Stomach (tissue), 9 donors: ENCODE measurements around the gene KRT6C. TPM values are rescaled to one million over a fixed set of nuclear protein-coding genes. Genes with fewer than 3 reads are reported as not detected.
"Not testable (repeated sequence)": the region's sequence is repeated elsewhere in the genome, so short reads cannot be mapped to it uniquely, and the experiment has no call there.

ENCODE experiments used
- DNase-seq, 2 donors: peaks; one replicate each; pipeline versions ENCODE4 v3.0.0 to v3.0.0-alpha.2; 2013 to 2019
- H3K27ac ChIP-seq, 5 donors: fragments of 200-600 bp in 4 of 5; sonication (generic) in 4 of 5; one replicate each; pipeline ENCODE4 v1.5.1; 2013 to 2019; ENCODE audit warnings: mild to moderate bottlenecking in 1 of 5, moderate library complexity in 1 of 5
- H3K27me3 ChIP-seq, 3 donors: fragments of 200-600 bp; sonication (generic); one replicate each; pipeline ENCODE4 v1.5.1; 2017 to 2019; ENCODE audit warnings: mixed run types in 1 of 3
- H3K36me3 ChIP-seq, 4 donors: fragments of 200-600 bp; sonication (generic); 1 replicate in 3 of 4; 2 replicates in 1 of 4; pipeline ENCODE4 v1.5.1; 2016 to 2019
- H3K4me1 ChIP-seq, 4 donors: fragments of 200-600 bp; sonication (generic); one replicate each; pipeline ENCODE4 v1.5.1; 2016 to 2019
- H3K4me3 ChIP-seq, 4 donors: fragments of 200-600 bp; sonication (generic) in 3 of 4; one replicate each; pipeline ENCODE4 v1.5.1; 2016 to 2019; ENCODE audit warnings: mild to moderate bottlenecking in 1 of 4
- H3K9me3 ChIP-seq, 4 donors: fragments of 200-600 bp; sonication (generic); one replicate each; pipeline ENCODE4 v1.5.1; 2016 to 2019
- EP300 ChIP-seq: sonication (generic); formaldehyde crosslinking; IDR thresholded peaks from one replicate; pipeline ENCODE4 v1.6.1; 2017; ENCODE audit warnings: antibody characterized with exemption
- POLR2A ChIP-seq, 4 donors: fragments of 450-650 bp; IDR thresholded peaks; one replicate each; pipeline ENCODE4 v1.6.1; 2016; ENCODE audit warnings: antibody characterized with exemption in 4 of 4, control low read depth in 2 of 4, mild to moderate bottlenecking in 1 of 4, moderate library complexity in 1 of 4
- POLR2AphosphoS5 ChIP-seq, 3 donors: sonication (generic); formaldehyde crosslinking; IDR thresholded peaks; one replicate each; pipeline ENCODE4 v1.6.1; 2016; ENCODE audit warnings: antibody characterized with exemption in 3 of 3
- WGBS, 5 donors: extraction: QIAGEN DNeasy Blood & Tissue Kit in 3 of 5; methylation state at CpG; one replicate each; pipeline versions ENCODE4 v1.1.5 to v1.1.7; 2013 to 2018; 5-methylcytosine and 5-hydroxymethylcytosine counted together
- intact Hi-C: fragments of 100-400 bp; cut with DNase I; formaldehyde crosslinking; loops from one replicate; pipeline ENCODE4 v1.15.1; 2023; ENCODE audit warnings: low total_unique reads
- polyA plus RNA-seq, 3 donors: library from polyadenylated mRNA; stranded (reverse); fragments of 200-250 nt; gene quantifications; one replicate each; pipeline ENCODE4 v1.2.3, GENCODE V29; 2013
- total RNA-seq, 5 donors: library from RNA; depleted of rRNA; stranded (reverse); fragments of >200 nt; gene quantifications; one replicate each; pipeline versions ENCODE4 v1.1.0 to v1.2.3, GENCODE V29; 2014 to 2016
- TF ChIP-seq, protein P1 (sequence below), 7 experiments: fragments of 450-650 bp in 4 of 7; fragments of 200-600 bp in 3 of 7; sonication (generic) in 3 of 7; IDR thresholded peaks; one replicate each; pipeline ENCODE4 v1.5.1; 2016 to 2019; ENCODE audit warnings: antibody characterized with exemption in 7 of 7, control low read depth in 2 of 7, mild to moderate bottlenecking in 1 of 7
- donor health status: healthy with polysubstance abuse.
- donor health status: Bipolar disorder and iron deficiency.
- donor health status: healthy.

KRT6C gene
- total and polyA plus RNA-seq, 8 donors = 0.31 to 12.4 (median 0.43) TPM; not detected in 5

DNA sequence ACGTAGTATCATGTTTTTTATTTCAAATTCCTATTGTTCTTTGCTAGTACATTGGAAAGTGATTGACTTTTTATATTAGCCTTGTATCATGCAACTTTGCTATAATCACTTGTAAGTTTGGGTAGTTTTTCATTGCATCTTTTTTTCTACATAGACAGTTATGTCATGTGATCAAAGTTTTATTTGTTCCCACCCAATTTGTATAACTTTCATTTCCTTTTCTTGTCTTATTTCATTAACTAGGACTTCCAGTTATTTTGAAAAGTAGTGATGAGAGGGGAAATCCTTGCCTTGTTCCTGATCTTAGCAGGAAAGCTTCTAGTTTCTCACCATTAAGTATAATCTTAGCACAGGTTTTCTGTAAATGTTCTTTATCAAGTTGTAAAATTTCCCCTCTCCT is 29.3 kb upstream of the KRT6C start:
- intact Hi-C loops = no loop called here
- Histone ChIP-seq H3K36me3 (no peaks in the 10 kb centered on the region), H3K27me3 (peaks cover 0 to under 1% (median 0%) of the 10 kb centered on the region in 3 donors), H3K9me3 (no peaks in the 10 kb centered on the region), H3K4me3 (no peak overlapping the region), H3K27ac (no peak overlapping the region), H3K4me1 (peaks cover 0 to 3% (median 0%) of the 10 kb centered on the region in 4 donors)
- no peak for DNase-seq
- 81 to 88% (median 86%) methylated on average over 1 of the region's 1 CpG for WGBS, 5 donors
- TF ChIP-seq POLR2A (IDR thresholded peaks at IDR 0.05) = no peak
- no peak for TF ChIP-seq POLR2AphosphoS5 (IDR thresholded peaks at IDR 0.05)
- TF ChIP-seq, protein P1, sequence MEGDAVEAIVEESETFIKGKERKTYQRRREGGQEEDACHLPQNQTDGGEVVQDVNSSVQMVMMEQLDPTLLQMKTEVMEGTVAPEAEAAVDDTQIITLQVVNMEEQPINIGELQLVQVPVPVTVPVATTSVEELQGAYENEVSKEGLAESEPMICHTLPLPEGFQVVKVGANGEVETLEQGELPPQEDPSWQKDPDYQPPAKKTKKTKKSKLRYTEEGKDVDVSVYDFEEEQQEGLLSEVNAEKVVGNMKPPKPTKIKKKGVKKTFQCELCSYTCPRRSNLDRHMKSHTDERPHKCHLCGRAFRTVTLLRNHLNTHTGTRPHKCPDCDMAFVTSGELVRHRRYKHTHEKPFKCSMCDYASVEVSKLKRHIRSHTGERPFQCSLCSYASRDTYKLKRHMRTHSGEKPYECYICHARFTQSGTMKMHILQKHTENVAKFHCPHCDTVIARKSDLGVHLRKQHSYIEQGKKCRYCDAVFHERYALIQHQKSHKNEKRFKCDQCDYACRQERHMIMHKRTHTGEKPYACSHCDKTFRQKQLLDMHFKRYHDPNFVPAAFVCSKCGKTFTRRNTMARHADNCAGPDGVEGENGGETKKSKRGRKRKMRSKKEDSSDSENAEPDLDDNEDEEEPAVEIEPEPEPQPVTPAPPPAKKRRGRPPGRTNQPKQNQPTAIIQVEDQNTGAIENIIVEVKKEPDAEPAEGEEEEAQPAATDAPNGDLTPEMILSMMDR (IDR thresholded peaks at IDR 0.05) = no peak
- TF ChIP-seq EP300 = no peak

DNA sequence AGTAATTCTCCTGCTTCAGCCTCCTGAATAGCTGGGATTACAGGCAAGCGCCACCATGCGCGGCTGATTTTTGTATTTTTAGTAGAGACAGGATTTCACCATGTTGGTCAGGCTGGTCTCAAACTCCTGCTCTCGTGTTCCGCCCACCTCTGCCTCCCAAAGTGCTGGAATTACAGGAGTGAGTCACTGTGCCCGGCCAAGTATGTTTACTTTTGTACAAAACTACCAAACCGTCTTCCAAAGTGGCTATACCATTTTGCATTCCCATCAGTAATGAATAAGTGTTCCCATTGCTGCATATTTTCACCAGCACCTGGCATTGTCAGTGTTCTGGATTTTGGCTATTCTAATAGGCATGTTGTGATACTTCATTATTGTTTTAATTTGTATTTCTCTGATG is 27.9 kb upstream of the KRT6C start:
- Histone ChIP-seq H3K36me3 (no peaks in the 10 kb centered on the region), H3K9me3 (no peaks in the 10 kb centered on the region), H3K4me3 (no peak overlapping the region), H3K27ac (no peak overlapping the region), H3K4me1 (no peaks in the 10 kb centered on the region), H3K27me3 (no peaks in the 10 kb centered on the region)
- no peak for TF ChIP-seq POLR2A (IDR thresholded peaks at IDR 0.05)
- TF ChIP-seq EP300 = no peak
- TF ChIP-seq, protein P1 (IDR thresholded peaks at IDR 0.05) = no peak
- TF ChIP-seq POLR2AphosphoS5 (IDR thresholded peaks at IDR 0.05) = no peak
- intact Hi-C loops = no loop called here
- 71 to 80% (median 72%) methylated on average over 7 of the region's 7 CpGs for WGBS, 5 donors
- no peak for DNase-seq

DNA sequence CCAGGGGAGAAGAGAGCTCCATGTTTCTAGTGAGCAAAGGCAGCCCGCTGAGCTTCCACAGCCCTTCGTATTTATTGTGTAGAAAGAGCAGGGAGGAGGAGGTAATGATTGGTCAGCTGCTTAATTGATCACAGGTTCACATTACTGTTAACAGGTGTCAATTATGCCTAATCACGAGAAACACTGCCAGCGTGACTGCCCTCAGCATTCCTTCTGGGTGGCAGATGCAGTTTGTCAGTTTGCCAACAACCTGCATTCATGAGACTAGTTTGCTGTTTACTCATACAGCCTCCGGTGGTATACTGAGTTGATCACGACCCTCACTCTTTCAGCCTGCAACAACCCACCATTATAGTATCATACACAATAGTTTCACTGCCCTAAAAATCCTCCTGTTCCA is 27.0 kb upstream of the KRT6C start:
- H3K4me1 ChIP-seq, H3K27me3 ChIP-seq, H3K27ac ChIP-seq, intact Hi-C loops, DNase-seq, H3K9me3 ChIP-seq, H3K36me3 ChIP-seq, H3K4me3 ChIP-seq: not testable (repeated sequence)
- WGBS, 5 donors = 66 to 77% (median 75%) methylated on average over 6 of the region's 6 CpGs

DNA sequence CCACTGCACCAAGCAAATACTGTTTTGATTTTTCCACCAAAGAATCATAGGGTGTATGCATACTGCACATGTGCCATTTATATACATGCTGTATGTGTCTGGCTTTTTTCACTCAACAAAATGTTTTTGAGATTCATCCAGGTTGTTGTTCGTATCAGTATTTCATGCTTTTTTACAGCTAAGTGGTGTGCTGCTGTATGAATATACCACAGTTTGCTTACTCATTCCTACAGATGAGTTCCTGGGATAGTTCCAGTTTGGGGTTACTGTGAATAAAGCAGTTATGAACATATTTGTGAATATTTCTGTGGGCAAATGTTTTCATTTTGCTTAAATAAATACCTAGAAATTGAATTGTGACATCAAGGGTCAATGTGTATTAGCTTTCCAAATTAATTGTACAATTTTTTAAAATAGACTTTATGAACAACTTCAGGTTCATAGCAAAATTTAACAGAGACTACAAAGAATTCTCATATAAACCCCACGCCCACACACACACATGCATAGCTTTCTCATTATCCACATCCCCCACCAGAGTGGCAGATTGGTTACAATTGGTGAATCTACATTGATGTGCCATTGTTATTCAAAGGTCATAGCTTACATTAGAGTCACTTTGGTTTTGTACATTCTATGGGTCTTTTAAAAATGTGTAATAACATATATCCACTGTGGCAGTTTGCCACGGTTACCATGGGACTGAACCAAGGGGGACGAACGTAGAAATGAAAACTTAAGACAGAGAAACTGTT is 26.4 kb upstream of the KRT6C start:
- 79 to 89% (median 81%) methylated on average over 5 of the region's 5 CpGs for WGBS, 5 donors
- no peak for TF ChIP-seq EP300
- DNase-seq = no peak
- no peaks in the 10 kb centered on the region for H3K9me3 ChIP-seq
- H3K4me1 ChIP-seq = peaks cover 0 to 5% (median 0%) of the 10 kb centered on the region in 4 donors
- no peak overlapping the region for H3K4me3 ChIP-seq
- H3K36me3 ChIP-seq = no peaks in the 10 kb centered on the region
- no peak overlapping the region for H3K27ac ChIP-seq
- intact Hi-C loops = no loop called here
- H3K27me3 ChIP-seq = no peaks in the 10 kb centered on the region

DNA sequence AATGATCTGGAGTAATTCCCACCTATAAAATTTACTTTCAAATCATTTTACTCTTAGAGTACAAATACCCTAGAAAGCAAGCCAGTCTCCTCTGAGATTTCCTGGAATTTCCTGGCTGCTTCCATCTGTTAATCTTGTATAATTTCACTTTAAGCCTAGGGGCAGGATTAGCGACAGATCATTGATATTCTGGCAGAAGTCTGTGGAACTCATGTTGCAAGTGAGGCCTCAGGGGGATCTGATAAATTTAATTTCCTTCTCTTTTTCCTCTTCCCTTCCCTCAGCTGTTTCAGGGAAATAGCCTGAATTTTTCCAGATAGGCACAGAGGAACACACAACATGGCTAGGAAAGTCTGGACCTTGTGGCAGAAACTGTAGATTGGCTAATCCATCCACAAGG is 25.3 kb upstream of the KRT6C start:
- intact Hi-C loops = no loop called here
- H3K27me3 ChIP-seq = no peaks in the 10 kb centered on the region
- DNase-seq = no peak
- no peak overlapping the region for H3K4me3 ChIP-seq
- no peak overlapping the region for H3K27ac ChIP-seq
- H3K4me1 ChIP-seq = peaks cover 0 to 5% (median 0%) of the 10 kb centered on the region in 4 donors
- H3K36me3 ChIP-seq = no peaks in the 10 kb centered on the region
- 70 to 86% (median 74%) methylated on average over 1 of the region's 1 CpG for WGBS, 5 donors
- no peak for TF ChIP-seq EP300
- TF ChIP-seq POLR2AphosphoS5 (IDR thresholded peaks at IDR 0.05) = no peak
- no peak for TF ChIP-seq POLR2A (IDR thresholded peaks at IDR 0.05)
- TF ChIP-seq, protein P1 (IDR thresholded peaks at IDR 0.05) = no peak
- H3K9me3 ChIP-seq = no peaks in the 10 kb centered on the region
